Upper lobe of left lung (tissue), 6 donors: ENCODE measurements around the gene SEPTIN8. TPM values are rescaled to one million over a fixed set of nuclear protein-coding genes. Genes with fewer than 3 reads are reported as not detected.

Source experiments
- ATAC-seq, 2 donors: fragments of 200-7000 bp; cut with Tn5 transposase; one replicate each; pipeline ENCODE4 v1.9.1; 2022; ENCODE audit warnings: mild to moderate bottlenecking in 2 of 2, moderate library complexity in 2 of 2; ENCODE audit not compliant: low FRiP score in 2 of 2
- DNase-seq, 2 donors: peaks; one replicate each; pipeline ENCODE4 v3.0.0-alpha.2; 2019 to 2020
- H3K27ac ChIP-seq, 4 donors: fragments of 200-600 bp; sonication (generic); one replicate each; pipeline ENCODE4 v1.5.1; 2016 to 2019
- H3K27me3 ChIP-seq, 4 donors: fragments of 200-600 bp; sonication (generic); one replicate each; pipeline ENCODE4 v1.5.1; 2017 to 2019
- H3K36me3 ChIP-seq, 4 donors: fragments of 200-600 bp; sonication (generic); one replicate each; pipeline ENCODE4 v1.5.1; 2016 to 2019
- H3K4me1 ChIP-seq, 4 donors: fragments of 200-600 bp; sonication (generic); one replicate each; pipeline ENCODE4 v1.5.1; 2018 to 2019
- H3K4me3 ChIP-seq, 4 donors: fragments of 200-600 bp; sonication (generic); one replicate each; pipeline ENCODE4 v1.5.1; 2017 to 2019; ENCODE audit warnings: mild to moderate bottlenecking in 2 of 4, moderate library complexity in 1 of 4
- H3K9me3 ChIP-seq, 4 donors: fragments of 200-600 bp; sonication (generic); one replicate each; pipeline ENCODE4 v1.5.1; 2018 to 2019
- CTCF ChIP-seq, 6 experiments: fragments of 450-650 bp in 4 of 6; fragments of 200-600 bp in 2 of 6; sonication (generic) in 2 of 6; IDR thresholded peaks; one replicate each; pipeline ENCODE4 v1.5.1; 2016 to 2019; ENCODE audit warnings: antibody characterized with exemption in 6 of 6
- EP300 ChIP-seq, 4 donors: sonication (generic); formaldehyde crosslinking; IDR thresholded peaks; one replicate each; pipeline ENCODE4 v1.5.1; 2017; ENCODE audit warnings: antibody characterized with exemption in 4 of 4, control low read depth in 2 of 4
- POLR2A ChIP-seq, 4 donors: fragments of 450-650 bp; IDR thresholded peaks; one replicate each; pipeline ENCODE4 v1.5.1; 2016 to 2017; ENCODE audit warnings: antibody characterized with exemption in 4 of 4, mild to moderate bottlenecking in 2 of 4
- POLR2AphosphoS5 ChIP-seq, 2 donors: sonication (generic); formaldehyde crosslinking; IDR thresholded peaks; one replicate each; pipeline ENCODE4 v1.5.1; 2017; ENCODE audit warnings: antibody characterized with exemption in 2 of 2
- WGBS, 2 donors: methylation state at CpG; one replicate each; pipeline ENCODE4 v1.1.5; 2017 to 2018; 5-methylcytosine and 5-hydroxymethylcytosine counted together
- total RNA-seq, 6 donors: library from RNA; depleted of rRNA in 4 of 6; stranded (reverse); fragments of >200 nt in 4 of 6; gene quantifications; one replicate each; pipeline versions ENCODE4 v1.1.0 to v1.2.1, GENCODE V29; 2016 to 2021
- donor health status: DM: no; HTN: no; CAD: no; lungs with moderate emphysema.
- donor health status: DM: no; HTN: yes; CAD: no; lungs with severe emphysema.

The SEPTIN8 gene
- total RNA-seq, 6 donors from 2014 or later: 26.3 to 41.5 (median 31.5) TPM

- H3K27ac ChIP-seq: no peak overlapping the region
- peak overlapping the region in 3 of 4 donors; percentile 43 to 48 (median 45) for H3K4me3 ChIP-seq
- H3K36me3 ChIP-seq: no peaks in the 10 kb centered on the region
- peaks cover 13 to 21% (median 18%) of the 10 kb centered on the region in 4 donors for H3K4me1 ChIP-seq
- no peaks in the 10 kb centered on the region for H3K9me3 ChIP-seq
- DNase-seq (peak in 1 of 2 donors; percentile 85), ATAC-seq (no peak)
- H3K27me3 ChIP-seq: peaks cover 0 to 39% (median 15%) of the 10 kb centered on the region in 4 donors
- TF ChIP-seq POLR2AphosphoS5 (IDR thresholded peaks at IDR 0.05) (no peak), EP300 (IDR thresholded peaks at IDR 0.05) (no peak), POLR2A (IDR thresholded peaks at IDR 0.05) (no peak), CTCF (IDR thresholded peaks at IDR 0.05) (no peak)
- WGBS, 2 donors: 78 to 95% methylated on average over 15 to 59 of the region's 81 CpGs
These were observed 37.7 kb upstream of the SEPTIN8 start for GRCh38 chr5:132814503-132815294.

- Histone ChIP-seq H3K27me3 (peaks cover 0 to 36% (median 15%) of the 10 kb centered on the region in 4 donors), H3K9me3 (no peaks in the 10 kb centered on the region), H3K4me3 (peak overlapping the region in 3 of 4 donors; percentile 43 to 48 (median 45)), H3K27ac (no peak overlapping the region), H3K36me3 (no peaks in the 10 kb centered on the region), H3K4me1 (peaks cover 12 to 20% (median 15%) of the 10 kb centered on the region in 4 donors)
- 10% methylated on average over 79 of the region's 110 CpGs; no CpG with 5 or more reads in 1 of the 2 donors for WGBS, 2 donors
- peak in 1 of 2 donors; percentile 80 for ATAC-seq
- peak in 1 of 6 experiments; percentile 21 for TF ChIP-seq CTCF (IDR thresholded peaks at IDR 0.05)
- no peak for TF ChIP-seq POLR2AphosphoS5 (IDR thresholded peaks at IDR 0.05)
- no peak for TF ChIP-seq POLR2A (IDR thresholded peaks at IDR 0.05)
- no peak for TF ChIP-seq EP300 (IDR thresholded peaks at IDR 0.05)
- DNase-seq: peak in 1 of 2 donors; percentile 89
These were observed 36.8 kb upstream of the SEPTIN8 start for GRCh38 chr5:132813599-132814502.

GRCh38 chr5:132812781-132813598 is 36.0 kb upstream of the SEPTIN8 start, which contains the start of gene SOWAHA:
SOWAHA (plus strand) TSS chr5:132813302; CDS start chr5:132813622, 320 bp downstream.
- DNase-seq: peak in 1 of 2 donors; percentile 86
- Histone ChIP-seq H3K4me3 (peak within 1 kb of the TSS in 3 of 4 donors; percentile 43 to 48 (median 45)), H3K36me3 (no peaks in the 10 kb centered on the region), H3K27me3 (peaks cover 0 to 36% (median 15%) of the 10 kb centered on the region in 4 donors), H3K27ac (no peak within 1 kb of the TSS), H3K9me3 (no peaks in the 10 kb centered on the region), H3K4me1 (peaks cover 12 to 20% (median 15%) of the 10 kb centered on the region in 4 donors)
- WGBS, 2 donors: 7 to 8% methylated on average over 16 to 24 of the region's 68 CpGs
- TF ChIP-seq POLR2AphosphoS5 (IDR thresholded peaks at IDR 0.05) (no peak), POLR2A (IDR thresholded peaks at IDR 0.05) (no peak), EP300 (IDR thresholded peaks at IDR 0.05) (no peak), CTCF (IDR thresholded peaks at IDR 0.05) (no peak)
- ATAC-seq: no peak

- H3K36me3 ChIP-seq: no peaks in the 10 kb centered on the region
- peaks cover 0 to 36% (median 15%) of the 10 kb centered on the region in 4 donors for H3K27me3 ChIP-seq
- H3K9me3 ChIP-seq: no peaks in the 10 kb centered on the region
- H3K4me3 ChIP-seq: no peak overlapping the region
- H3K27ac ChIP-seq: no peak overlapping the region
- peaks cover 12 to 20% (median 15%) of the 10 kb centered on the region in 4 donors for H3K4me1 ChIP-seq
- ATAC-seq: no peak
- TF ChIP-seq EP300 (IDR thresholded peaks at IDR 0.05) (no peak), POLR2A (IDR thresholded peaks at IDR 0.05) (no peak), POLR2AphosphoS5 (IDR thresholded peaks at IDR 0.05) (no peak), CTCF (IDR thresholded peaks at IDR 0.05) (no peak)
- WGBS, 2 donors: 50 to 65% methylated on average over 18 of the region's 18 CpGs
- no peak for DNase-seq
These were observed 35.2 kb upstream of the SEPTIN8 start for GRCh38 chr5:132812123-132812765.
